ENCODE data around the gene VAPB.

DNA sequence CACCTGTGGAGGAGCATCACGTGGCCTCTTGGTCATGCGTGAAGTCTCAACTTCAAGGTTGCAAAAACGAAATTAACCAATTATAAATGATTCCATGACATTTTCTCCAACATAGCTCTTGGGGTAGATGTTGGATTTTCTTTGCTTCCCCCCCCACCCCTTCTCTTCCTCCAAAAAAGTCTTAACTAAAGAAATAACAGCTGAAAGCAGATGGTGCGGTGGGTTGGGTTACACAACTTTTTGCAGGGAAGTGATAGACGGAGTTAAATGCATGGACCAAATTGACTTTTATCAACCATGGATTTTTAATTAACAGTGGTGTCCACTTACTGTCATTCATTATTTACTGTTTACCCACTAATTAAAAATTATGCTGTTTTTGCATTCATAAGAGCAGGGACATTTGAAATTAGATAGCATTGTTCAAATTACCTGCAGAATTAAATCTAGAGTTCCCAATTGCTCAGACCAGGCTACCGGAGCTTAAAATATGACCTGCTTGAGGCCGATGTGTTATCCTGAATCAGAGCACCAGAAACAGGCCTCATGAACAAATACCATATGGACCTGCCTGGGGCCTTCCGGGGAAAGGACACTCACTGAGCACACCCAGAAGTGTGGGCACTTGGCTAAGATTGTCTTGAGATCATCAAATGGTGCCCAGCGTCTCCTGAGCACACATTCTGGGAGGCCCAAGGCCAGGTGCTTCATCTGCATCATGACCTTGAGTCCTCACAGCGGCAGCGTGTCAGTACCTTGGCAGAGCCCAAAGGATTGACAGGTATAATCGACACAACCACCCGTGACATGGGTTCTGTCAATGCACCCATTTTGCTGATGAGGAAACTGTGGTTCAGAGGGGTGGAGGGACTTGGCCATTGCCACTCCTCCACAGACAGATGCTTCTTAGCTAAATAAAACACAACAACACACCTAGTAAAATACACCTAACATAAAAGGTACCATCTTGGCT, 84.7 kb downstream of the VAPB start:
- no peak for TF ChIP-seq POLR2A (IDR thresholded peaks at IDR 0.05)
- TF ChIP-seq, protein P1, sequence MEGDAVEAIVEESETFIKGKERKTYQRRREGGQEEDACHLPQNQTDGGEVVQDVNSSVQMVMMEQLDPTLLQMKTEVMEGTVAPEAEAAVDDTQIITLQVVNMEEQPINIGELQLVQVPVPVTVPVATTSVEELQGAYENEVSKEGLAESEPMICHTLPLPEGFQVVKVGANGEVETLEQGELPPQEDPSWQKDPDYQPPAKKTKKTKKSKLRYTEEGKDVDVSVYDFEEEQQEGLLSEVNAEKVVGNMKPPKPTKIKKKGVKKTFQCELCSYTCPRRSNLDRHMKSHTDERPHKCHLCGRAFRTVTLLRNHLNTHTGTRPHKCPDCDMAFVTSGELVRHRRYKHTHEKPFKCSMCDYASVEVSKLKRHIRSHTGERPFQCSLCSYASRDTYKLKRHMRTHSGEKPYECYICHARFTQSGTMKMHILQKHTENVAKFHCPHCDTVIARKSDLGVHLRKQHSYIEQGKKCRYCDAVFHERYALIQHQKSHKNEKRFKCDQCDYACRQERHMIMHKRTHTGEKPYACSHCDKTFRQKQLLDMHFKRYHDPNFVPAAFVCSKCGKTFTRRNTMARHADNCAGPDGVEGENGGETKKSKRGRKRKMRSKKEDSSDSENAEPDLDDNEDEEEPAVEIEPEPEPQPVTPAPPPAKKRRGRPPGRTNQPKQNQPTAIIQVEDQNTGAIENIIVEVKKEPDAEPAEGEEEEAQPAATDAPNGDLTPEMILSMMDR (IDR thresholded peaks at IDR 0.05) = no peak

Data from lower leg skin (tissue), 3 donors.